GM06990 (cell line): Measurements from ENCODE around the gene PRKD1.

Experiments
- DNase-seq: peaks from one replicate; pipeline ENCODE4 v3.0.0-alpha.2; 2011; ENCODE audit not compliant: insufficient read length; ENCODE audit errors: extremely low read depth
- H3K27me3 ChIP-seq: replicated peaks from 2 replicates; pipeline ENCODE4 v1.6.0; 2011; ENCODE audit warnings: low read length; ENCODE audit not compliant: control insufficient read depth, insufficient read depth
- H3K36me3 ChIP-seq: 2 replicates; pipeline ENCODE4 v1.5.1; 2011; ENCODE audit warnings: low read length; ENCODE audit not compliant: control insufficient read depth, insufficient read depth
- H3K4me3 ChIP-seq: replicated peaks from 2 replicates; pipeline ENCODE4 v1.5.1; 2011; ENCODE audit warnings: low read depth, mild to moderate bottlenecking, control low read depth, low read length
- TF ChIP-seq, protein P1 (sequence below): IDR thresholded peaks from 2 replicates; pipeline ENCODE4 v1.5.1; 2011; ENCODE audit warnings: low read length, control low read depth, mild to moderate bottlenecking, inconsistent platforms; ENCODE audit not compliant: insufficient read depth, poor library complexity, severe bottlenecking

Gene PRKD1

GRCh38 chr14:29649170-29649569 is 278.5 kb downstream of the PRKD1 start:
- Histone ChIP-seq H3K27me3 (no peaks in the 10 kb centered on the region), H3K36me3 (no peaks in the 10 kb centered on the region), H3K4me3 (no peak overlapping the region)
- TF ChIP-seq, protein P1, sequence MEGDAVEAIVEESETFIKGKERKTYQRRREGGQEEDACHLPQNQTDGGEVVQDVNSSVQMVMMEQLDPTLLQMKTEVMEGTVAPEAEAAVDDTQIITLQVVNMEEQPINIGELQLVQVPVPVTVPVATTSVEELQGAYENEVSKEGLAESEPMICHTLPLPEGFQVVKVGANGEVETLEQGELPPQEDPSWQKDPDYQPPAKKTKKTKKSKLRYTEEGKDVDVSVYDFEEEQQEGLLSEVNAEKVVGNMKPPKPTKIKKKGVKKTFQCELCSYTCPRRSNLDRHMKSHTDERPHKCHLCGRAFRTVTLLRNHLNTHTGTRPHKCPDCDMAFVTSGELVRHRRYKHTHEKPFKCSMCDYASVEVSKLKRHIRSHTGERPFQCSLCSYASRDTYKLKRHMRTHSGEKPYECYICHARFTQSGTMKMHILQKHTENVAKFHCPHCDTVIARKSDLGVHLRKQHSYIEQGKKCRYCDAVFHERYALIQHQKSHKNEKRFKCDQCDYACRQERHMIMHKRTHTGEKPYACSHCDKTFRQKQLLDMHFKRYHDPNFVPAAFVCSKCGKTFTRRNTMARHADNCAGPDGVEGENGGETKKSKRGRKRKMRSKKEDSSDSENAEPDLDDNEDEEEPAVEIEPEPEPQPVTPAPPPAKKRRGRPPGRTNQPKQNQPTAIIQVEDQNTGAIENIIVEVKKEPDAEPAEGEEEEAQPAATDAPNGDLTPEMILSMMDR: no peak
- DNase-seq: no peak

DNA sequence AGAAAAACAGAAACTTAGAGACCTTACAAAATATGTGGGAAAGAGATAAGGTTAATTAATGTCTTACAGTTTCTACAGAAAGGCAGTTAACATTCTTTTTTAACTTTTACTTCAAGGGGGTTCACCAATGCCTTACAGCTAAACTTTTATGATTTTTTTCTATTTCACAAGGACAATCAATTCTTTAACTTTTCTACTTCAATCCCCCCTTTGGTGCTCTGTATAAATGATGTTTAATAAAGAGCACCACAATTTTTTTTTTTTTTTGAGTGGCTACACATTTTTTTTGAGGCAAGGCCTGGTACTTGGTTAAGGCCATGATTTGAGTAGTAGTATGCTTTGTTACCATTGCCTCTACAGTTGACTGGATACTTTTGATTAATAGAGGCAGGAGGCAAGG is 279.6 kb downstream of the PRKD1 start:
- Histone ChIP-seq H3K4me3 (no peak overlapping the region), H3K36me3 (no peaks in the 10 kb centered on the region), H3K27me3 (no peaks in the 10 kb centered on the region)
- TF ChIP-seq, protein P1: no peak
- no peak for DNase-seq

DNA sequence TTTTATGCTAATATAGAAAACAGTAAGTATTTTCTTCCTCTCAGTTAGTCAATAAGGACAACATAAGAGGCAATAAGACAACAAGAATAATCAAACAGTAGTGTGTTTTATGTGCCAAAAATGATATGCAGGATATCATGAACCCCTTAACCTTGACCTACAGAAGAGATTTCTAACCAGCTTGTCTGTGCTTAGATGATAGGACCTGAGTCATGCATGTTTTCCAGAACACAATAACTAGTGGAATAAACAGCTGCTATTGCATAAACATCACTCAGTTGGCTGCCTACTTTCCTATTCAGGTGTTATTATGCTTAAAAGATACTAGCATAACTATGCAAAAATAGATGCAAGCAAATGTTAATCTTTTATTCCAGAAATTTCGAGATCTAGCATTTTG is 282.5 kb downstream of the PRKD1 start:
- Histone ChIP-seq H3K27me3 (no peaks in the 10 kb centered on the region), H3K36me3 (no peaks in the 10 kb centered on the region), H3K4me3 (no peak overlapping the region)
- no peak for DNase-seq
- TF ChIP-seq, protein P1: no peak

- no peaks in the 10 kb centered on the region for H3K36me3 ChIP-seq
- H3K27me3 ChIP-seq: no peaks in the 10 kb centered on the region
- H3K4me3 ChIP-seq: no peak overlapping the region
- no peak for DNase-seq
- TF ChIP-seq, protein P1: no peak
Observed at GRCh38 chr14:29643433-29644211, 284.0 kb downstream of the PRKD1 start.

DNA sequence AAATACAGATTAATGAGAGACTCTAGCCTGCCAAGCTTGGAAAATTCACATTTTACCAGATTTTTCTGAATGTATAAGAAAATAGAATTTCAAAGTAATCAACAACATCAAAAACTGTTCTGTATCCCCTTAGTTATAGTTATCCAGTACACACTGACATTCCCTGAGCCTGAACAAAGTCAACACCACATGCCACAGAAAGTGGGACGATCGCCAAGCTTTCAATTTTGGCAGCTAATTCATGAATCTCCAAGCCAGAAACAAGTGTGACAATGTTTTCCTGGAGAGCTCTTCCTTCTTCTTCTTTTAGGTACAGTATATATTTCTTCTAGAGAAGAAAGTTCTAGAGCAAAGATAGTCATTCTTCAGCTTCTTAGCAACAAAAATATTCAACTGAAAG is 290.2 kb downstream of the PRKD1 start:
- no peaks in the 10 kb centered on the region for H3K27me3 ChIP-seq
- TF ChIP-seq, protein P1: no peak
- no peak overlapping the region for H3K4me3 ChIP-seq
- no peak for DNase-seq
- no peaks in the 10 kb centered on the region for H3K36me3 ChIP-seq
